CD4-positive, alpha-beta memory T cell (primary cell): ENCODE measurements around the gene PCDHGA5. TPM values are rescaled to one million over a fixed set of nuclear protein-coding genes. Genes with fewer than 3 reads are reported as not detected.

Source experiments
- polyA plus RNA-seq, 2 donors: library from polyadenylated mRNA; unstranded; fragments of 300-500 nt; fragmentation: Illumina TruSeq; gene quantifications; one replicate each; pipeline ENCODE4 v1.2.3, GENCODE V29; 2021
- total RNA-seq, 2 experiments: library from RNA; stranded (reverse); gene quantifications; one replicate each; pipeline ENCODE4 v1.2.3, GENCODE V29; 2021

The PCDHGA5 gene
- total and polyA plus RNA-seq, 4 experiments from 2014 or later: 0.28 to 0.44 TPM; not detected in 2

Other genes starting within 250 kb of the PCDHGA5 start
Only the 30 nearest of the 36 such genes appear.
- under 1 TPM; 0.44 TPM for gene PCDHB9, start 177.0 kb upstream of the PCDHGA5 start, total RNA-seq
- gene PCDHB9, start 177.0 kb upstream of the PCDHGA5 start, polyA plus RNA-seq: under 1 TPM in 1 of 2 donors, not detected in 1; 0.62 TPM
- gene PCDHB10, start 171.8 kb upstream of the PCDHGA5 start, total RNA-seq: under 1 TPM in 1 of 2 experiments, not detected in 1; 0.15 TPM
- gene PCDHB10, start 171.8 kb upstream of the PCDHGA5 start, polyA plus RNA-seq: not detected
- gene PCDHB11, start 164.5 kb upstream of the PCDHGA5 start, total RNA-seq: not detected
- gene PCDHB11, start 164.5 kb upstream of the PCDHGA5 start, polyA plus RNA-seq: not detected
- gene PCDHB12, start 155.4 kb upstream of the PCDHGA5 start, total RNA-seq: not detected
- not detected for gene PCDHB12, start 155.4 kb upstream of the PCDHGA5 start, polyA plus RNA-seq
- under 1 TPM; 0.09 to 0.11 TPM for gene PCDHB13, start 150.2 kb upstream of the PCDHGA5 start, total RNA-seq
- gene PCDHB13, start 150.2 kb upstream of the PCDHGA5 start, polyA plus RNA-seq: not detected
- under 1 TPM; 0.14 to 0.15 TPM for gene PCDHB14, start 140.8 kb upstream of the PCDHGA5 start, total RNA-seq
- gene PCDHB14, start 140.8 kb upstream of the PCDHGA5 start, polyA plus RNA-seq: not detected
- gene PCDHB15, start 118.8 kb upstream of the PCDHGA5 start, total RNA-seq: under 1 TPM; 0.17 to 0.53 TPM
- gene PCDHB15, start 118.8 kb upstream of the PCDHGA5 start, polyA plus RNA-seq: not detected
- gene SLC25A2, start 60.1 kb upstream of the PCDHGA5 start, total RNA-seq: under 1 TPM; 0.38 to 0.91 TPM
- gene SLC25A2, start 60.1 kb upstream of the PCDHGA5 start, polyA plus RNA-seq: not detected
- gene TAF7, start 43.4 kb upstream of the PCDHGA5 start, total RNA-seq: 100 to 1,000 TPM; 109 to 119 TPM
- 100 to 1,000 TPM; 165 to 216 TPM for gene TAF7, start 43.4 kb upstream of the PCDHGA5 start, polyA plus RNA-seq
- gene PCDHGA1, start 33.6 kb upstream of the PCDHGA5 start, total RNA-seq: under 1 TPM; 0.58 to 0.78 TPM
- not detected for gene PCDHGA1, start 33.6 kb upstream of the PCDHGA5 start, polyA plus RNA-seq
- under 1 TPM; 0.19 to 0.23 TPM for gene PCDHGA2, start 25.4 kb upstream of the PCDHGA5 start, total RNA-seq
- gene PCDHGA2, start 25.4 kb upstream of the PCDHGA5 start, polyA plus RNA-seq: not detected
- gene PCDHGA3, start 20.3 kb upstream of the PCDHGA5 start, total RNA-seq: under 1 TPM; 0.17 to 0.26 TPM
- under 1 TPM in 1 of 2 donors, not detected in 1; 0.23 TPM for gene PCDHGA3, start 20.3 kb upstream of the PCDHGA5 start, polyA plus RNA-seq
- gene PCDHGB1, start 14.1 kb upstream of the PCDHGA5 start, total RNA-seq: under 1 TPM; 0.17 to 0.26 TPM
- gene PCDHGB1, start 14.1 kb upstream of the PCDHGA5 start, polyA plus RNA-seq: not detected
- under 1 TPM in 1 of 2 experiments, not detected in 1; 0.47 TPM for gene PCDHGA4, start 9.1 kb upstream of the PCDHGA5 start, total RNA-seq
- gene PCDHGA4, start 9.1 kb upstream of the PCDHGA5 start, polyA plus RNA-seq: not detected
- gene PCDHGB2, start 4.2 kb upstream of the PCDHGA5 start, total RNA-seq: under 1 TPM; 0.55 to 0.64 TPM
- not detected for gene PCDHGB2, start 4.2 kb upstream of the PCDHGA5 start, polyA plus RNA-seq
- under 1 TPM; 0.50 to 0.76 TPM for gene PCDHGB3, start 6.1 kb downstream of the PCDHGA5 start, total RNA-seq
- not detected for gene PCDHGB3, start 6.1 kb downstream of the PCDHGA5 start, polyA plus RNA-seq
- gene PCDHGA6, start 9.7 kb downstream of the PCDHGA5 start, total RNA-seq: under 1 TPM; 0.50 to 0.76 TPM
- under 1 TPM in 1 of 2 donors, not detected in 1; 0.03 TPM for gene PCDHGA6, start 9.7 kb downstream of the PCDHGA5 start, polyA plus RNA-seq
- under 1 TPM; 0.26 to 0.44 TPM for gene PCDHGA7, start 18.6 kb downstream of the PCDHGA5 start, total RNA-seq
- not detected for gene PCDHGA7, start 18.6 kb downstream of the PCDHGA5 start, polyA plus RNA-seq
- gene PCDHGB4, start 23.5 kb downstream of the PCDHGA5 start, total RNA-seq: under 1 TPM; 0.19 to 0.23 TPM
- under 1 TPM in 1 of 2 donors, not detected in 1; 0.13 TPM for gene PCDHGB4, start 23.5 kb downstream of the PCDHGA5 start, polyA plus RNA-seq
- under 1 TPM in 1 of 2 experiments, not detected in 1; 0.17 TPM for gene PCDHGA8, start 28.5 kb downstream of the PCDHGA5 start, total RNA-seq
- not detected for gene PCDHGA8, start 28.5 kb downstream of the PCDHGA5 start, polyA plus RNA-seq
- gene PCDHGB5, start 33.8 kb downstream of the PCDHGA5 start, total RNA-seq: under 1 TPM; 0.42 to 0.49 TPM
- under 1 TPM in 1 of 2 donors, not detected in 1; 0.39 TPM for gene PCDHGB5, start 33.8 kb downstream of the PCDHGA5 start, polyA plus RNA-seq
- gene PCDHGA9, start 38.6 kb downstream of the PCDHGA5 start, total RNA-seq: under 1 TPM; 0.17 to 0.25 TPM
- gene PCDHGA9, start 38.6 kb downstream of the PCDHGA5 start, polyA plus RNA-seq: under 1 TPM in 1 of 2 donors, not detected in 1; 0.09 TPM
- under 1 TPM; 0.22 to 0.26 TPM for gene PCDHGB6, start 43.9 kb downstream of the PCDHGA5 start, total RNA-seq
- gene PCDHGB6, start 43.9 kb downstream of the PCDHGA5 start, polyA plus RNA-seq: under 1 TPM in 1 of 2 donors, not detected in 1; 0.11 TPM
- gene PCDHGA10, start 48.8 kb downstream of the PCDHGA5 start, total RNA-seq: under 1 TPM; 0.25 to 0.35 TPM
- not detected for gene PCDHGA10, start 48.8 kb downstream of the PCDHGA5 start, polyA plus RNA-seq
- gene PCDHGB7, start 53.5 kb downstream of the PCDHGA5 start, total RNA-seq: under 1 TPM; 0.32 to 0.33 TPM
- under 1 TPM in 1 of 2 donors, not detected in 1; 0.03 TPM for gene PCDHGB7, start 53.5 kb downstream of the PCDHGA5 start, polyA plus RNA-seq
- gene PCDHGA11, start 56.9 kb downstream of the PCDHGA5 start, total RNA-seq: under 1 TPM; 0.20 to 0.36 TPM
- gene PCDHGA11, start 56.9 kb downstream of the PCDHGA5 start, polyA plus RNA-seq: not detected
- under 1 TPM; 0.11 to 0.17 TPM for gene PCDHGA12, start 66.3 kb downstream of the PCDHGA5 start, total RNA-seq
- gene PCDHGA12, start 66.3 kb downstream of the PCDHGA5 start, polyA plus RNA-seq: not detected
- under 1 TPM in 1 of 2 experiments, not detected in 1; 0.17 TPM for gene PCDHGC3, start 111.8 kb downstream of the PCDHGA5 start, total RNA-seq
- under 1 TPM in 1 of 2 donors, not detected in 1; 0.14 TPM for gene PCDHGC3, start 111.8 kb downstream of the PCDHGA5 start, polyA plus RNA-seq
- gene PCDHGC4, start 120.9 kb downstream of the PCDHGA5 start, total RNA-seq: not detected
- gene PCDHGC4, start 120.9 kb downstream of the PCDHGA5 start, polyA plus RNA-seq: under 1 TPM in 1 of 2 donors, not detected in 1; 0.11 TPM
- gene PCDHGC5, start 124.9 kb downstream of the PCDHGA5 start, total RNA-seq: not detected
- gene PCDHGC5, start 124.9 kb downstream of the PCDHGA5 start, polyA plus RNA-seq: not detected